Measurements from ENCODE around the gene NDC1. TPM values are rescaled to one million over a fixed set of nuclear protein-coding genes. Genes with fewer than 3 reads are reported as not detected.

Gene NDC1
- total RNA-seq, 1 donor from 2014 or later: 40.9 TPM

- no peak overlapping the region for H3K4me3 ChIP-seq (ENCODE audit: low read depth, low read length)
- no peak for DNase-seq (ENCODE audit: low read depth)
- TF ChIP-seq CTCF (conservative IDR thresholded peaks at IDR 0.05; ENCODE audit: low read depth, low read length): no peak
Observed at GRCh38 chr1:53869454-53870117, 31.5 kb upstream of the NDC1 start.

GRCh38 chr1:53868565-53868964 lies 30.5 kb upstream of the NDC1 start:
- no peak for TF ChIP-seq CTCF (conservative IDR thresholded peaks at IDR 0.05; ENCODE audit: low read depth, low read length)
- H3K4me3 ChIP-seq (ENCODE audit: low read depth, low read length): no peak overlapping the region
- no peak for DNase-seq (ENCODE audit: low read depth)

GRCh38 chr1:53862507-53862906 lies 24.4 kb upstream of the NDC1 start:
- H3K4me3 ChIP-seq (ENCODE audit: low read depth, low read length): no peak overlapping the region
- DNase-seq (ENCODE audit: low read depth): no peak
- no peak for TF ChIP-seq CTCF (conservative IDR thresholded peaks at IDR 0.05; ENCODE audit: low read depth, low read length)

- TF ChIP-seq CTCF (conservative IDR thresholded peaks at IDR 0.05; ENCODE audit: low read depth, low read length): peak; percentile 92
- no peak overlapping the region for H3K4me3 ChIP-seq (ENCODE audit: low read depth, low read length)
- no peak for DNase-seq (ENCODE audit: low read depth)
Observed at GRCh38 chr1:53860967-53861411, 22.9 kb upstream of the NDC1 start.

- DNase-seq (ENCODE audit: low read depth): no peak
- no peak overlapping the region for H3K4me3 ChIP-seq (ENCODE audit: low read depth, low read length)
- no peak for TF ChIP-seq CTCF (conservative IDR thresholded peaks at IDR 0.05; ENCODE audit: low read depth, low read length)
Observed at GRCh38 chr1:53851571-53852285, 13.6 kb upstream of the NDC1 start.

GRCh38 chr1:53850082-53850673 lies 12.1 kb upstream of the NDC1 start:
- no peak for TF ChIP-seq CTCF (conservative IDR thresholded peaks at IDR 0.05; ENCODE audit: low read depth, low read length)

More at GRCh38 chr1:53850082-53850673, 12.1 kb upstream of the NDC1 start:
- H3K4me3 ChIP-seq (ENCODE audit: low read depth, low read length): no peak overlapping the region
- no peak for DNase-seq (ENCODE audit: low read depth)
